GM21717 (cell line): ENCODE data around the gene DKK3.
A peak's percentile ranks its signal among the peaks of the same experiment; 100 is the strongest.
"Not testable (repeated sequence)": the region's sequence is repeated elsewhere in the genome, so short reads cannot be mapped to it uniquely, and the experiment has no call there.

Experiments used
- ATAC-seq: cut with Tn5 transposase; IDR thresholded peaks from one replicate; pipeline ENCODE4 v1.9.1; 2021; ENCODE audit warnings: mild to moderate bottlenecking, moderate library complexity; ENCODE audit not compliant: unreplicated experiment

DKK3 gene

GRCh38 chr11:12007769-12008737, at the start of gene DKK3:
Gene DKK3 (minus strand): TSS chr11:12008626. CDS start chr11:12008582, 44 bp downstream.
- ATAC-seq, result no peak

- ATAC-seq, result no peak
Observed at GRCh38 chr11:12057299-12057980, 49.0 kb upstream of the DKK3 start.

- no peak for ATAC-seq
Observed at GRCh38 chr11:12056119-12056518, 47.7 kb upstream of the DKK3 start.

- no peak for ATAC-seq
Observed at GRCh38 chr11:12053606-12054361, 45.4 kb upstream of the DKK3 start.

- ATAC-seq, result no peak
Observed at GRCh38 chr11:12052676-12053605, 44.5 kb upstream of the DKK3 start.

- no peak for ATAC-seq
Observed at GRCh38 chr11:12051287-12051662, 42.8 kb upstream of the DKK3 start.

GRCh38 chr11:12050470-12051286, 42.3 kb upstream of the DKK3 start:
- no peak for ATAC-seq

GRCh38 chr11:12048936-12049790, 40.7 kb upstream of the DKK3 start:
- ATAC-seq, result no peak

GRCh38 chr11:12046636-12047236, 38.3 kb upstream of the DKK3 start:
- no peak for ATAC-seq

GRCh38 chr11:12045914-12046635, 37.6 kb upstream of the DKK3 start:
- ATAC-seq, result no peak

GRCh38 chr11:12044799-12045198, 36.4 kb upstream of the DKK3 start:
- ATAC-seq, result no peak

- peak; percentile 70 for ATAC-seq
Observed at GRCh38 chr11:12043959-12044791, 35.7 kb upstream of the DKK3 start.

- ATAC-seq, result no peak
Observed at GRCh38 chr11:12043221-12043620, 34.8 kb upstream of the DKK3 start.

- ATAC-seq, result no peak
Observed at GRCh38 chr11:12042215-12042676, 33.8 kb upstream of the DKK3 start.

GRCh38 chr11:12040719-12041118, 32.3 kb upstream of the DKK3 start:
- not testable (repeated sequence) for ATAC-seq

- ATAC-seq, result no peak
Observed at GRCh38 chr11:12032968-12033367, 24.5 kb upstream of the DKK3 start.
